ENCODE results near the gene OR8A1. TPM values are rescaled to one million over a fixed set of nuclear protein-coding genes. Genes with fewer than 3 reads are reported as not detected.

Gene OR8A1
- total RNA-seq: not detected in 2 replicates

DNA sequence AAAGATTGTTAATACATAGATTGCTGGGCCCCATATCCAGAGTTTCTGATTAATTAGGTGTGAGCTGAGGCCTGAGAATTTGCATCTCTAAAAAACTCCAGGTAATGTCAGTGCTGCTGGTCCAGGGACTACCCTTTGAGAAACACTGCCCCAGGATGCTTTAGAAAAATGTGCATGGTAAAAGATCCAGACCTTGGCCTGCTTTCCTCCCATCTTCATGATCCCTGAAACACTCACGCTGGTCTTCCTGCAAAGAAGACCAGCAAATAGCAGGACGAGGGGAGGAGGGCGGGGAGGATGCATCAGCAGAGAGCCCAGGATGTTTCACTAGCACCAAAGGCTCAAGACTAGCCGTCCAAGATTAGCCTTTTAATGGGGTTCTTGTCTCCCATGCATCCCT is at the start of gene OR8A1:
Gene OR8A1 (plus strand): TSS at position 301 of the 400 bp plus-strand sequence. CDS start 123 bp downstream, outside the sequence.
- H3K27me3 ChIP-seq (ENCODE audit: control insufficient read depth, insufficient read depth, low read length): no peaks in the 10 kb centered on the region
- DNase-seq (ENCODE audit: low read depth): no peak
- TF ChIP-seq, protein P1, sequence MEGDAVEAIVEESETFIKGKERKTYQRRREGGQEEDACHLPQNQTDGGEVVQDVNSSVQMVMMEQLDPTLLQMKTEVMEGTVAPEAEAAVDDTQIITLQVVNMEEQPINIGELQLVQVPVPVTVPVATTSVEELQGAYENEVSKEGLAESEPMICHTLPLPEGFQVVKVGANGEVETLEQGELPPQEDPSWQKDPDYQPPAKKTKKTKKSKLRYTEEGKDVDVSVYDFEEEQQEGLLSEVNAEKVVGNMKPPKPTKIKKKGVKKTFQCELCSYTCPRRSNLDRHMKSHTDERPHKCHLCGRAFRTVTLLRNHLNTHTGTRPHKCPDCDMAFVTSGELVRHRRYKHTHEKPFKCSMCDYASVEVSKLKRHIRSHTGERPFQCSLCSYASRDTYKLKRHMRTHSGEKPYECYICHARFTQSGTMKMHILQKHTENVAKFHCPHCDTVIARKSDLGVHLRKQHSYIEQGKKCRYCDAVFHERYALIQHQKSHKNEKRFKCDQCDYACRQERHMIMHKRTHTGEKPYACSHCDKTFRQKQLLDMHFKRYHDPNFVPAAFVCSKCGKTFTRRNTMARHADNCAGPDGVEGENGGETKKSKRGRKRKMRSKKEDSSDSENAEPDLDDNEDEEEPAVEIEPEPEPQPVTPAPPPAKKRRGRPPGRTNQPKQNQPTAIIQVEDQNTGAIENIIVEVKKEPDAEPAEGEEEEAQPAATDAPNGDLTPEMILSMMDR (IDR thresholded peaks at IDR 0.05; ENCODE audit: insufficient read depth, low read length, poor library complexity, severe bottlenecking): no peak

DNA sequence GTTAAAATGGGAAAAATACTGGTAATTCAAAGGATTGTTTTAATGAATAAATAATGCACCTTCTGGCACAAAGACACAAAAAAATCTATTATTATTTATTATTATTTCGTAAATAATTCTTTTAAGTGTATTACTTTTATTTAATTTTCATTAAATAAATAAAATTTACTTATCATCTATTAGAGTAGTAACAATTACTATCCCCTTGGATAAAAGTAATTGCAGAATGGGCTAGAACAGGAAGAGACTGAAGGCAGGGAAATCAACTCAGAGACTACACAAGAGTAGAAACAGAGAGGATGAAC is 49.3 kb upstream of the OR8A1 start:
- no peak overlapping the region for H3K4me3 ChIP-seq (ENCODE audit: low read depth, low read length)
- no peaks in the 10 kb centered on the region for H3K27me3 ChIP-seq (ENCODE audit: control insufficient read depth, insufficient read depth, low read length)
- DNase-seq (ENCODE audit: low read depth): no peak
- TF ChIP-seq, protein P1 (IDR thresholded peaks at IDR 0.05; ENCODE audit: insufficient read depth, low read length, poor library complexity, severe bottlenecking): no peak
- no peaks in the 10 kb centered on the region for H3K36me3 ChIP-seq (ENCODE audit: control insufficient read depth, insufficient read depth, low read length)

More for the DNA sequence above, at the start of gene OR8A1:
- no peak within 1 kb of the TSS for H3K4me3 ChIP-seq (ENCODE audit: low read depth, low read length)
- no peaks in the 10 kb centered on the region for H3K36me3 ChIP-seq (ENCODE audit: control insufficient read depth, insufficient read depth, low read length)

DNA sequence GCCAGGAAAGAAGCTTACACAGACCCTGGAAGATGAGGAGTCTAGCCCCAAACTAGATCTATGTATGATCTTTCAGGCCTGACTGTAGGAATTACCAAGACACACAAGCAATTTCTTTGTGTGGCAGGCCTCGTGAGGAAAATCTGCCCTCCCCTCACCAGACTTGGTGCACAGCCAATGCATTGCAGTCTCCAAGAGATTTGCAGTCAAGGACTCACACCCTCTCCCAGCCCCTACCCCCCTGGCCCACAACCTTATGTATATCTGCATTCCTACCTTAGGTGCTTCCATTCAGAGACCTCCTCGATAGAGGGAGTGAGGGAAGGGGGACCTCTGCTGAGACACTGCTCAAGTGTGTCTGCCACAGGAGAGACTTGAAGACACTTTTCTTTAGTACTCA is 36.2 kb upstream of the OR8A1 start:
- DNase-seq (ENCODE audit: low read depth): no peak
- TF ChIP-seq, protein P1 (IDR thresholded peaks at IDR 0.05; ENCODE audit: insufficient read depth, low read length, poor library complexity, severe bottlenecking): no peak
- H3K27me3 ChIP-seq (ENCODE audit: control insufficient read depth, insufficient read depth, low read length): no peaks in the 10 kb centered on the region
- no peaks in the 10 kb centered on the region for H3K36me3 ChIP-seq (ENCODE audit: control insufficient read depth, insufficient read depth, low read length)
- H3K4me3 ChIP-seq (ENCODE audit: low read depth, low read length): no peak overlapping the region

DNA sequence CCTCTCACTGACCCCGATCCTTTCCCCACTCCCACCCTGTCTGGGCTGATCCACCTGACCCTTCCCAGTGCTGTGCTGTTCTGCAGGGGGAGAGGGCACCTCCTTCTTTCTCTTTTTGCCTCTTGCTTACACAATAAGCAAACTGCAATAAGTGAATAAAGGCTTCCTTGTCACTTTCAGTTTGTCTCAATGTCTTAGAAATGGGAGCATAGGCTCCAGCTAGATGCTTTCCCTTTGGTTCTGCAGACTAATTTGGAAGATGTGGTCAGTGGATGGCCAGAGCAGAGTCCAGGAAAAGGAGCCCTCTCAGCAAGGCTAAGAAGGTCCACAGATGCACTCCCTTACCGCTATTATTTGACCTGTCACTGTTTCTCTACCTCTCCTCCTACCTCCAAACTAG is 35.7 kb upstream of the OR8A1 start:
- Histone ChIP-seq H3K27me3 (ENCODE audit: control insufficient read depth, insufficient read depth, low read length) (no peaks in the 10 kb centered on the region), H3K4me3 (ENCODE audit: low read depth, low read length) (no peak overlapping the region), H3K36me3 (ENCODE audit: control insufficient read depth, insufficient read depth, low read length) (no peaks in the 10 kb centered on the region)
- DNase-seq (ENCODE audit: low read depth): no peak
- TF ChIP-seq, protein P1 (IDR thresholded peaks at IDR 0.05; ENCODE audit: insufficient read depth, low read length, poor library complexity, severe bottlenecking): no peak

DNA sequence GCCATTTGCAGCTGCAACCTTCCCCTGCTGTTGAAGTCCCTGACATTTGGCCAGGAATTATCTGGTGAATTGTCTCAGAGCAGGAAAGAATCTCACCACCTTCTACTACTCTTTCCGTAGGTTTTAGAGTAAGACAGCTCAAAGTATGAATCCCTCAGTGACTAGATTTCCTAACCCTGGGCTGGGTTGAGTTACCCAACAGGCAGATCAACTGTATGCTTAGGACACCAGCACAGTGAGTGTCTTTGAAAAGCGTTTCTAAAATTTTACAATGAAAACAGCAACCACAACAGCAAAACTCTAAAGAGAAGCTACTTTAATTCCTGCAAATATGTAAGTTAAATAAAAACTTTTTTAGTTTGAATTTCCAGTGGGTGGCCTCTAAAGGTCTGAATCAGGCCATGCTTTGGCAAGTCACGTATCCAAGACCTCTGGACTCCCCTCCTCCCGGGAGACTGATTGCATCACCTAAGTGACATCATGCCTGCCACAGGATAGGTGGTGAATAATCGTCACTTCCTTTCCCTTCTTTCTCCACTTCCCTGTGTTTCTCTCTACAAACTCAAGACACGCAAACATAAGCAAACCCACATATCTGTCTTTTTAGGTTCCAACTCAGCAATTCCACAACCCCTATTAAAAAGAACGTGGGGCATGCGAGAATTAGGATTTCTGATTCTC is 34.1 kb upstream of the OR8A1 start:
- H3K36me3 ChIP-seq (ENCODE audit: control insufficient read depth, insufficient read depth, low read length): no peaks in the 10 kb centered on the region
- DNase-seq (ENCODE audit: low read depth): no peak
- H3K27me3 ChIP-seq (ENCODE audit: control insufficient read depth, insufficient read depth, low read length): no peaks in the 10 kb centered on the region

More for the DNA sequence above, 34.1 kb upstream of the OR8A1 start:
- H3K4me3 ChIP-seq (ENCODE audit: low read depth, low read length): no peak overlapping the region
- TF ChIP-seq, protein P1 (IDR thresholded peaks at IDR 0.05; ENCODE audit: insufficient read depth, low read length, poor library complexity, severe bottlenecking): no peak

Measured in kidney epithelial cell (primary cell).